Chondrocyte (in vitro differentiated cells): ENCODE results near the gene FSTL5. TPM values are rescaled to one million over a fixed set of nuclear protein-coding genes. Genes with fewer than 3 reads are reported as not detected.
A peak's percentile ranks its signal among the peaks of the same experiment; 100 is the strongest.

Source experiments
- DNase-seq: peaks from one replicate; pipeline ENCODE4 v3.0.0; 2021; ENCODE audit warnings: mixed read lengths, low spot score
- H3K27ac Mint-ChIP-seq: one replicate; pipeline ENCODE4 v1.8.0; 2021; ENCODE audit warnings: mild to moderate bottlenecking, moderate library complexity, mixed read lengths; ENCODE audit not compliant: unreplicated experiment
- H3K27me3 Mint-ChIP-seq: 2 replicates; pipeline ENCODE4 v1.8.0; 2021; ENCODE audit warnings: low read depth, mixed read lengths
- H3K36me3 Mint-ChIP-seq: 2 replicates; pipeline ENCODE4 v1.8.0; 2021; ENCODE audit warnings: low read depth, mixed read lengths
- H3K4me1 Mint-ChIP-seq: 2 replicates; pipeline ENCODE4 v1.8.0; 2021; ENCODE audit warnings: low read depth, mild to moderate bottlenecking, mixed read lengths
- H3K4me3 Mint-ChIP-seq: one replicate; pipeline ENCODE4 v1.8.0; 2021; ENCODE audit warnings: mild to moderate bottlenecking, moderate library complexity, mixed read lengths; ENCODE audit not compliant: unreplicated experiment
- H3K9me3 Mint-ChIP-seq: 2 replicates; pipeline ENCODE4 v1.8.0; 2021; ENCODE audit warnings: low read depth, mixed read lengths
- total RNA-seq: library from RNA; stranded (reverse); gene quantifications from 3 replicates; pipeline ENCODE4 v1.2.1, GENCODE V29; 2021
- TF ChIP-seq, protein P1 (sequence below): fragments of 200-600 bp; sonication (generic); IDR thresholded peaks from 2 replicates; pipeline ENCODE4 v1.5.0; 2021; ENCODE audit warnings: antibody characterized with exemption, mild to moderate bottlenecking, moderate library complexity

The FSTL5 gene
- total RNA-seq, 1 donor from 2014 or later, result not detected

DNA sequence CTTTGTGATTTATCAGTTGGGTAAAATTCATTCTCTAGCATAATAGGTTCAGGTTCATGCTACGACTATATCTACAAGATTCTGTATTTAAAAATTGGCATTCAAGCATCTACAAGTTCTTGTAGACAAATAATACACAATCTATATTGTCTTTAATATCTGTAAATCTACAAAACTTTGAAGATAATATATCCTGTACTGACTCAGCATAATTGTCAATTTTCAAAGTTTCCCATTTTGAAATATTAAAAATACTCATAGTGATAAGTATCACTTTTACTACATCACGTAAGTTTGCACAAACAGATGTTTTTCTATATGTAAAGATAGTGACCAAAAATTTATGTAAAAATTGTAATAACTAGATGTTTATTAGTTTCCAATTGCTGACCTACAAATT lies 360.6 kb downstream of the FSTL5 start:
- Mint-ChIP-seq H3K27ac (no peak overlapping the region), H3K9me3 (no peaks in the 10 kb centered on the region), H3K4me1 (no peaks in the 10 kb centered on the region), H3K27me3 (peaks cover 17% of the 10 kb centered on the region), H3K36me3 (no peaks in the 10 kb centered on the region), H3K4me3 (no peak overlapping the region)
- TF ChIP-seq, protein P1, sequence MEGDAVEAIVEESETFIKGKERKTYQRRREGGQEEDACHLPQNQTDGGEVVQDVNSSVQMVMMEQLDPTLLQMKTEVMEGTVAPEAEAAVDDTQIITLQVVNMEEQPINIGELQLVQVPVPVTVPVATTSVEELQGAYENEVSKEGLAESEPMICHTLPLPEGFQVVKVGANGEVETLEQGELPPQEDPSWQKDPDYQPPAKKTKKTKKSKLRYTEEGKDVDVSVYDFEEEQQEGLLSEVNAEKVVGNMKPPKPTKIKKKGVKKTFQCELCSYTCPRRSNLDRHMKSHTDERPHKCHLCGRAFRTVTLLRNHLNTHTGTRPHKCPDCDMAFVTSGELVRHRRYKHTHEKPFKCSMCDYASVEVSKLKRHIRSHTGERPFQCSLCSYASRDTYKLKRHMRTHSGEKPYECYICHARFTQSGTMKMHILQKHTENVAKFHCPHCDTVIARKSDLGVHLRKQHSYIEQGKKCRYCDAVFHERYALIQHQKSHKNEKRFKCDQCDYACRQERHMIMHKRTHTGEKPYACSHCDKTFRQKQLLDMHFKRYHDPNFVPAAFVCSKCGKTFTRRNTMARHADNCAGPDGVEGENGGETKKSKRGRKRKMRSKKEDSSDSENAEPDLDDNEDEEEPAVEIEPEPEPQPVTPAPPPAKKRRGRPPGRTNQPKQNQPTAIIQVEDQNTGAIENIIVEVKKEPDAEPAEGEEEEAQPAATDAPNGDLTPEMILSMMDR, result no peak
- DNase-seq, result no peak

DNA sequence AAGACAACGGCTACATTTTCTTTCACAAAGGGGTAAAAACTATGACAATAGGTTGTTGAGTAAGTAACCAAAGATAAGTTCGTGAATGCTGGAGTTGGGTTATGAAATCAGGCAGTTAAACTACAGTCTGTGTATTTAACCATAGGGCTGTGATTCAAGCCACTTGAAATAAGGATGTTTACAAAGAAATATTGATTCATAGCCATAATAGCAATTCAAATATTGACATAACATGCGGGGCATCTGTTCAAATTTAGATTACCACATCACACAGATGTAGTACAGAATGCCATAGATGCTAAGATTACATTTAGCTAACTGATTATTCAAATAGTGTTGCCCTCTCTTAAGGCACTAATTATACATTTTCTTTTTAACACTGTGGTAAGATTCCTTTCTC lies 364.1 kb downstream of the FSTL5 start:
- DNase-seq, result no peak
- H3K4me3 Mint-ChIP-seq, result no peak overlapping the region
- H3K4me1 Mint-ChIP-seq, result no peaks in the 10 kb centered on the region
- H3K36me3 Mint-ChIP-seq, result no peaks in the 10 kb centered on the region
- peaks cover 6% of the 10 kb centered on the region for H3K27me3 Mint-ChIP-seq
- no peak overlapping the region for H3K27ac Mint-ChIP-seq
- TF ChIP-seq, protein P1, result no peak
- no peaks in the 10 kb centered on the region for H3K9me3 Mint-ChIP-seq

DNA sequence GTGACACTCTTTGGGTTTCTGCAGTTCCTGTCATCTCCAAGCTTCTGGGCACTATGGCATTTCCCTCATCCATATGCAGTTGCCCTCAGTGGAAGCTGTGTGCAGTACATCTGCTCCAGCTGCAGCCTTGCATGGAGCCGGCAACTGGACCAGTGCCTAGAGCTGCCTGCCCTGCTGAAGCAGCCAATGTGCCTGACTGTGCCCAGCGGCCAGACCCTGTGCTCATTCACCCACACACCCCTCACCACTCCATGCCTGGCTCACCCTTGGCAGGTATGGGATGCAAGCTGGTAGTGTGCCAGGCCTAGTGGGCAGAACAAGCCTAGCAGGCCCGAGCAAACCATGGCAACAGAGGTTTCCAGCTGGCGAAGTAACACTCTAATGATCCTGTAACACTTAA lies 370.8 kb downstream of the FSTL5 start:
- TF ChIP-seq, protein P1, result no peak
- no peaks in the 10 kb centered on the region for H3K36me3 Mint-ChIP-seq
- H3K4me1 Mint-ChIP-seq, result no peaks in the 10 kb centered on the region
- no peaks in the 10 kb centered on the region for H3K9me3 Mint-ChIP-seq
- DNase-seq, result peak; percentile 81
- no peak overlapping the region for H3K27ac Mint-ChIP-seq
- peaks cover 2% of the 10 kb centered on the region for H3K27me3 Mint-ChIP-seq
- H3K4me3 Mint-ChIP-seq, result no peak overlapping the region

DNA sequence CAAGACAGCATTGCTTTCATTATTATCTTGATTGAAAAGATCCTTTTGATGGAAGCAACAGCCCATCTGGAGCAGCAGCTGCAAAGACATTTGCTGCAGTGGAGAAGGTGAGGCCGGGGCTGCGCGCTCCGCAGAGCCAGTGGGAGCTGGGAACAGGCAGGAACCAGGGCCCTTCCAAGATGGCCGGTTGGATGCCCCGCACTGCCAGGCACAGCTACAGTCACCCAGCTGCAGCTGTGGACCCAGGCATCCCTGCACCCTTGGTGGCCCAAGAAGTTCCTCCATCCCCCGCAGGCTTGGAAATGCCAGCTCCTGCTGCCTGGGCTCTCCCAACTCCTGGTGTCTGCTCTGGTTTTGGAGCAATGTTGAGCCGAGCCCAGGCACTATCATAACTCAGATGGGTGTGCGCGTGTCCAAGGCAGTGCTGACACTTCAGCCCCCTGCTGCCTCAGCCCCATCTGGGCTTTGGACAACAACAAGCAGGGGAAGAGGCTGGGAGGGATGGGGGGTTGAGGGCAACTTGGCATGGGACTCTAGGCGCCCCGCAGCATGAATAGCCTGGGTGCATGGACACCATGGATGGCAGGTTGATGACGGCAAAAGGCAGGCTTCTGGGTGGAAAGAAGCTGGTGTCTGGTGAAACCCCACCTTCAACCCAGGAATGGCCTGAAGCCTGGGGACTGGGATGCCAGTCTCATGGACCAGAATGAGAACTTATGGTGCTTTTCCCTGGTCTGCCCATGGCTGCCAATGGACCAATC lies 371.8 kb downstream of the FSTL5 start:
- peak; percentile 67 for DNase-seq
- Mint-ChIP-seq H3K9me3 (no peaks in the 10 kb centered on the region), H3K27ac (no peak overlapping the region), H3K27me3 (peaks cover 5% of the 10 kb centered on the region), H3K4me3 (no peak overlapping the region), H3K36me3 (no peaks in the 10 kb centered on the region), H3K4me1 (no peaks in the 10 kb centered on the region)
- TF ChIP-seq, protein P1, result no peak

DNA sequence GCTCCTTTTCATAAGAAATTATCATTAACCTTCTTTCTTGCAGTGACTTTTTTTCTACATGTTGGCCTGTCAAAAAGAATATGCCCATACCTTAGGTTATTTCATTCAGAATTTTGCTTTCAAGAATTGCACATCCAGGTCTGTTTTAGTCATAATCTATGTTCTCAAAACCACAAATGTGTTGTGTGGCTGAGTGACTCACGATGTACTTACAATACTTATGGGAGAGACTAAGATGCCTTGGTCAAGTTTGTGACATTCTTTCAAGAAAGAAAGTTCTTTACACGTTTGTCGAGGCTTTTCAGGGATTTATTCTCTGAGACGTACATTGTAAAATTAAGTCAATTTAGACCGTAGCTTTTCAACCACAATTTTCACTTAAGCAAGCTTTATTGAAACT lies 396.7 kb downstream of the FSTL5 start:
- no peaks in the 10 kb centered on the region for H3K9me3 Mint-ChIP-seq
- no peak for DNase-seq
- TF ChIP-seq, protein P1, result no peak
- H3K4me3 Mint-ChIP-seq, result no peak overlapping the region
- H3K4me1 Mint-ChIP-seq, result peaks cover 9% of the 10 kb centered on the region
- H3K27ac Mint-ChIP-seq, result no peak overlapping the region
- no peaks in the 10 kb centered on the region for H3K36me3 Mint-ChIP-seq
- H3K27me3 Mint-ChIP-seq, result peaks cover 10% of the 10 kb centered on the region
